Activated naive CD8-positive, alpha-beta T cell treated with anti-CD3 and anti-CD28 coated beads, Interleukin-2, amount 50 U/mL, for 16 hours (primary cell): ENCODE data around the gene KCTD18.

Source experiments
- DNase-seq: peaks from one replicate; pipeline ENCODE4 v3.0.0-alpha.2; 2020; ENCODE audit warnings: low read depth, low spot score

The KCTD18 gene

GRCh38 chr2:200486529-200486928 is 23.3 kb downstream of the KCTD18 start:
- no peak for DNase-seq

GRCh38 chr2:200484934-200485333 is 24.9 kb downstream of the KCTD18 start:
- no peak for DNase-seq

- DNase-seq = no peak
Observed at GRCh38 chr2:200483729-200484198, 26.1 kb downstream of the KCTD18 start.

GRCh38 chr2:200482194-200482593 is 27.7 kb downstream of the KCTD18 start:
- DNase-seq = no peak

- DNase-seq = no peak
Observed at GRCh38 chr2:200479692-200480265, 30.1 kb downstream of the KCTD18 start.

- no peak for DNase-seq
Observed at GRCh38 chr2:200477667-200478131, 32.2 kb downstream of the KCTD18 start.

GRCh38 chr2:200476836-200477235 is 33.0 kb downstream of the KCTD18 start:
- no peak for DNase-seq

- no peak for DNase-seq
Observed at GRCh38 chr2:200475795-200476194, 34.1 kb downstream of the KCTD18 start.

GRCh38 chr2:200472853-200473464 is 36.9 kb downstream of the KCTD18 start:
- DNase-seq = no peak

GRCh38 chr2:200471928-200472645 is 37.8 kb downstream of the KCTD18 start:
- DNase-seq = no peak

GRCh38 chr2:200471324-200471848 is 38.5 kb downstream of the KCTD18 start:
- no peak for DNase-seq

GRCh38 chr2:200470230-200470629 is 39.6 kb downstream of the KCTD18 start:
- no peak for DNase-seq

- DNase-seq = no peak
Observed at GRCh38 chr2:200469708-200470211, 40.1 kb downstream of the KCTD18 start.

GRCh38 chr2:200467806-200468681 is 41.8 kb downstream of the KCTD18 start:
- DNase-seq = no peak

- no peak for DNase-seq
Observed at GRCh38 chr2:200466425-200467418, 43.1 kb downstream of the KCTD18 start.

GRCh38 chr2:200463452-200463851 is 46.4 kb downstream of the KCTD18 start:
- DNase-seq = no peak

GRCh38 chr2:200461846-200462710 is 47.8 kb downstream of the KCTD18 start:
- no peak for DNase-seq

- DNase-seq = no peak
Observed at GRCh38 chr2:200459101-200459500, 50.8 kb downstream of the KCTD18 start.

- DNase-seq = no peak
Observed at GRCh38 chr2:200456567-200456966, 53.3 kb downstream of the KCTD18 start.
